Suprapubic skin (tissue), 4 donors: ENCODE measurements around the gene SLC5A3. TPM values are rescaled to one million over a fixed set of nuclear protein-coding genes. Genes with fewer than 3 reads are reported as not detected.

Experiments
- DNase-seq, 2 donors: peaks; one replicate each; pipeline ENCODE4 v3.0.0-alpha.2; 2019; ENCODE audit warnings: low spot score in 2 of 2
- H3K27ac ChIP-seq: fragments of 200-600 bp; sonication (generic); one replicate; pipeline ENCODE4 v1.5.1; 2019
- H3K27me3 ChIP-seq: fragments of 200-600 bp; sonication (generic); one replicate; pipeline ENCODE4 v1.5.1; 2019
- H3K36me3 ChIP-seq: fragments of 200-600 bp; sonication (generic); one replicate; pipeline ENCODE4 v1.5.1; 2019
- H3K4me1 ChIP-seq: fragments of 200-600 bp; sonication (generic); one replicate; pipeline ENCODE4 v1.5.1; 2019
- H3K4me3 ChIP-seq: fragments of 200-600 bp; sonication (generic); one replicate; pipeline ENCODE4 v1.5.1; 2019; ENCODE audit warnings: mild to moderate bottlenecking
- H3K9me3 ChIP-seq: fragments of 200-600 bp; sonication (generic); one replicate; pipeline ENCODE4 v1.5.1; 2019
- CTCF ChIP-seq, 2 donors: fragments of 200-600 bp in 1 of 2; fragments of 450-650 bp in 1 of 2; sonication (generic) in 1 of 2; IDR thresholded peaks; one replicate each; pipeline ENCODE4 v1.5.1; 2016 to 2019; ENCODE audit warnings: antibody characterized with exemption in 2 of 2, mild to moderate bottlenecking in 1 of 2, moderate library complexity in 1 of 2
- EP300 ChIP-seq: sonication (generic); formaldehyde crosslinking; IDR thresholded peaks from one replicate; pipeline ENCODE4 v1.6.1; 2017; ENCODE audit warnings: antibody characterized with exemption
- POLR2A ChIP-seq, 2 donors: fragments of 450-650 bp; IDR thresholded peaks; one replicate each; pipeline ENCODE4 v1.6.1; 2017; ENCODE audit warnings: antibody characterized with exemption in 2 of 2, mild to moderate bottlenecking in 2 of 2, moderate library complexity in 2 of 2
- POLR2AphosphoS5 ChIP-seq, 3 donors: sonication (generic); formaldehyde crosslinking; IDR thresholded peaks; one replicate each; pipeline ENCODE4 v1.6.1; 2017; ENCODE audit warnings: antibody characterized with exemption in 3 of 3
- WGBS: methylation state at CpG from one replicate; pipeline ENCODE4 v1.1.5; 2018; 5-methylcytosine and 5-hydroxymethylcytosine counted together
- total RNA-seq, 4 donors: library from RNA; depleted of rRNA; stranded (reverse); fragments of >200 nt; gene quantifications; one replicate each; pipeline ENCODE4 v1.1.0, GENCODE V29; 2016

Gene SLC5A3
- total RNA-seq, 4 donors from 2014 or later: 35.8 to 58.1 (median 48.5) TPM

GRCh38 chr21:34031835-34032370 lies 41.5 kb upstream of the SLC5A3 start:
- H3K9me3 ChIP-seq: no peaks in the 10 kb centered on the region
- WGBS: 85% methylated on average over 11 of the region's 11 CpGs
- no peaks in the 10 kb centered on the region for H3K36me3 ChIP-seq
- H3K4me1 ChIP-seq: peaks cover 10% of the 10 kb centered on the region
- DNase-seq: no peak
- H3K27ac ChIP-seq: no peak overlapping the region
- H3K4me3 ChIP-seq: no peak overlapping the region
- no peaks in the 10 kb centered on the region for H3K27me3 ChIP-seq
- no peak for TF ChIP-seq POLR2A (IDR thresholded peaks at IDR 0.05)
- TF ChIP-seq POLR2AphosphoS5 (IDR thresholded peaks at IDR 0.05): no peak
- TF ChIP-seq CTCF (IDR thresholded peaks at IDR 0.05): no peak
- TF ChIP-seq EP300: no peak

GRCh38 chr21:34034369-34035014 lies 38.9 kb upstream of the SLC5A3 start:
- no peak for DNase-seq
- no peak overlapping the region for H3K4me3 ChIP-seq

GRCh38 chr21:34035619-34036354 lies 37.6 kb upstream of the SLC5A3 start:
- 62% methylated on average over 8 of the region's 8 CpGs for WGBS
- Histone ChIP-seq H3K4me1 (peaks cover 10% of the 10 kb centered on the region), H3K27me3 (no peaks in the 10 kb centered on the region), H3K27ac (peak overlapping the region; percentile 77), H3K9me3 (no peaks in the 10 kb centered on the region), H3K4me3 (no peak overlapping the region), H3K36me3 (no peaks in the 10 kb centered on the region)
- TF ChIP-seq EP300 (no peak), CTCF (IDR thresholded peaks at IDR 0.05) (no peak), POLR2A (IDR thresholded peaks at IDR 0.05) (no peak), POLR2AphosphoS5 (IDR thresholded peaks at IDR 0.05) (peak in 1 of 3 donors; percentile 2)
- no peak for DNase-seq

More at GRCh38 chr21:34034369-34035014, 38.9 kb upstream of the SLC5A3 start:
- WGBS: 75% methylated on average over 8 of the region's 8 CpGs
- Histone ChIP-seq H3K4me1 (peaks cover 10% of the 10 kb centered on the region), H3K9me3 (no peaks in the 10 kb centered on the region), H3K36me3 (no peaks in the 10 kb centered on the region), H3K27me3 (no peaks in the 10 kb centered on the region), H3K27ac (no peak overlapping the region)
- TF ChIP-seq CTCF (IDR thresholded peaks at IDR 0.05): no peak
- no peak for TF ChIP-seq EP300
- TF ChIP-seq POLR2AphosphoS5 (IDR thresholded peaks at IDR 0.05): no peak
- TF ChIP-seq POLR2A (IDR thresholded peaks at IDR 0.05): no peak

GRCh38 chr21:34037009-34037795 lies 36.2 kb upstream of the SLC5A3 start:
- H3K36me3 ChIP-seq: no peaks in the 10 kb centered on the region
- DNase-seq: no peak
- H3K4me1 ChIP-seq: peaks cover 9% of the 10 kb centered on the region
- no peak for TF ChIP-seq POLR2AphosphoS5 (IDR thresholded peaks at IDR 0.05)
- TF ChIP-seq POLR2A (IDR thresholded peaks at IDR 0.05): no peak
- no peak for TF ChIP-seq CTCF (IDR thresholded peaks at IDR 0.05)
- no peak for TF ChIP-seq EP300
- H3K4me3 ChIP-seq: no peak overlapping the region
- H3K9me3 ChIP-seq: no peaks in the 10 kb centered on the region
- H3K27ac ChIP-seq: no peak overlapping the region
- WGBS: 90% methylated on average over 11 of the region's 11 CpGs
- H3K27me3 ChIP-seq: no peaks in the 10 kb centered on the region
